ENCODE measurements around the gene ARMC5.
"Not testable (repeated sequence)": the region's sequence is repeated elsewhere in the genome, so short reads cannot be mapped to it uniquely, and the experiment has no call there.

Gene ARMC5
- total RNA-seq = 5.7 to 29.4 (median 11.1) reads per million in 18 experiments

DNA sequence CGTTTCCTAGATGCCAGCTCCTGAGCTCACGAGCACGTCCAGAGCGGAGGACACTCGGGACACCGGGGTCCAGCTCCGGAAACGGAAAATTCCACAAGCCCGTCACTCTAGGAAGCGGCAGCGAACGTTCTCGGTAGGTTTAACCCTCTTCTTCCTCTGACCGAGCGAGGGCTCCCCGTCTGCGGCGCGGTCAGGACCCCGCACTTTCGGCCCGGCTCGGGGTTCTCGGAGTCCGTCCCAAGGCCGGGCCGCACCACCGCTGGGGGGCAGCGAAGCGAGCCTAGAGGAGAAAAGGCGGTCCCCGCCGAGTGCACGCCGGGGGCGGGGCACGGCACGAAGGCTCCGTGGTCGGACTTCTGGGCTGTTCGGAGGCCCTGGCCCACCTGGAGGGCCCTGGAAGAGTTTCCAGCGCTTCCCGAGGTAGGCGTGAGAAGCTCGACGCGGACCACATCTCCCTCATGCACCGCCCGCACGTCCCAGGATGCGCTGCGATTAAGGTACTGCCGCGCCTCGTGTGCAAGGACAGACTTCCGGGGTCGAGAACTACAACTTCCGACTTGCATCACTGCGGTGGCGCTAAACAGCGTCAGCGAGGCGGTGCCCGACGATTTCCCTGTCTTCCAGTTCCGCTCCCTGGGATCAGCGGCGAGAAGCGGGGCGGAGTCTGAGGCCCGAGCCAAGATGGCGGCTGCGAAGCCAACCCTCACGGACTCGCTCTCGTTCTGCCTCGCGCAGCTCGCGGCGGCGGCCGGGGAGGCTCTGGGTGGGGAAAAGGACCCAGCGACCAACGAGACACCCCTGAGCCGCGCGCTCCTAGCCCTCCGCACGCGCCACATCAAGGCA is at the start of gene ARMC5:
Gene ARMC5, plus strand, starts transcription at position 658 of the 843 bp plus-strand sequence. Its CDS starts 24 bp downstream, at position 682.
- peak; percentile 98 to 99 for DNase-seq

GRCh38 chr16:31410082-31410481 is 49.2 kb upstream of the ARMC5 start:
- DNase-seq = no peak

DNA sequence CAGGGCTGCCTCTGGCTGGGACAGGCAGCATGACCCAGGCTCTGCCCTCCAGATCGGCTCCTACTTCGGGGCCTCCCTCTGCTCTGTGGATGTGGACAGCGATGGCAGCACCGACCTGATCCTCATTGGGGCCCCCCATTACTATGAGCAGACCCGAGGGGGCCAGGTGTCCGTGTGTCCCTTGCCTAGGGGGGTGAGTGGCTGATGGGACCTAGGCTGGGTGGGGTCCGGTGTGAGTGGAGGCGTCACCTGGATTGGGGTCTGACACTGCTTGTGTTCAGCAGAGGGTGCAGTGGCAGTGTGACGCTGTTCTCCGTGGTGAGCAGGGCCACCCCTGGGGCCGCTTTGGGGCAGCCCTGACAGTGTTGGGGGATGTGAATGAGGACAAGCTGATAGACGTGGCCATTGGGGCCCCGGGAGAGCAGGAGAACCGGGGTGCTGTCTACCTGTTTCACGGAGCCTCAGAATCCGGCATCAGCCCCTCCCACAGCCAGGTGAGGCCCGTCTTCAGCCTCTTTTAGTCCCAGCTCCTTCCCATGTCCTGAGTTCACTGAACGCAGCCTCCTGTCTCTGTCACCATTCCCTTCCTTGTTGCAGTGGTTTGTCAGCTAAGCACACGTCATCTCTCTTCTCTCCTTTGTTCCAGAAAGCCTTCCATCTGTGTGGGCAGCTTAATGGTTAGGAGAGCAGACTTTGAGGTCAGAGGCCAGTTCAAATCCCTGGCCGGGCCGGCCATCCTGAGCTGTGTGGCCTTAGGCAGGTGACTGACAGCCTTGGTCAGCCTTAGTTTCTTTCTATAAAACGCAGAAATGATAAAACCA is 48.1 kb upstream of the ARMC5 start:
- DNase-seq = no peak

DNA sequence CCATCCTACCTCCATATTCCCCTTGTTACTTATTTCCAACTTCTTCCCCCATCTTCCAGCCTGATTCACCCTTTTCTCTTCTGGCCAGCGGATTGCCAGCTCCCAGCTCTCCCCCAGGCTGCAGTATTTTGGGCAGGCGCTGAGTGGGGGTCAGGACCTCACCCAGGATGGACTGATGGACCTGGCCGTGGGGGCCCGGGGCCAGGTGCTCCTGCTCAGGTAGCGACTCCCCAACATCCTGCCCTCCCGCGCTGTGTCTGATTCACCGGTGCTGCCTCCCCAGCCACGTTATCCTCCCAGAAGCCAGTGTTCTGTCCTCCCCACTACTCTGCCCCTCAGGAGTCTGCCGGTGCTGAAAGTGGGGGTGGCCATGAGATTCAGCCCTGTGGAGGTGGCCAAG is 46.6 kb upstream of the ARMC5 start:
- DNase-seq = no peak

- peak; percentile 36 to 71 for DNase-seq
Observed at GRCh38 chr16:31413381-31413780, 45.9 kb upstream of the ARMC5 start.

DNA sequence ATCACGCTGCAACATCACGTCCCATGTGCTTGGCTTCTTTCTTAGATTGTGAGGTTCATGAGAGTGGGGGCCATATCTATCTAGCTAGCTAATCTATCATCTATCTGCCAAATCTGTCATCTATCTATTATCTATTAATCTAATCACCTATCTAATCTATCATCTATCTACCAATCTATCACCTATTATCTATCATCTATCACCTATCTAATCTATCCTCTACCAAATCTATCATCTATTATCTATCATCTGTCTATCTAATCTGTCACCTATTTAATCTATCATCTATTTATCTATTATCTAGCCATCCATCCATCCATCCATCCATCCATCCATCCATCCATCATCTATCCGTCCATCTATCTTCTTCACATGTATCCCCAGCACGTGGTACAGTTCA is 45.4 kb upstream of the ARMC5 start:
- no peak for DNase-seq

- no peak for DNase-seq
Observed at GRCh38 chr16:31414706-31415105, 44.6 kb upstream of the ARMC5 start.

- DNase-seq = no peak
Observed at GRCh38 chr16:31416371-31416770, 42.9 kb upstream of the ARMC5 start.

DNA sequence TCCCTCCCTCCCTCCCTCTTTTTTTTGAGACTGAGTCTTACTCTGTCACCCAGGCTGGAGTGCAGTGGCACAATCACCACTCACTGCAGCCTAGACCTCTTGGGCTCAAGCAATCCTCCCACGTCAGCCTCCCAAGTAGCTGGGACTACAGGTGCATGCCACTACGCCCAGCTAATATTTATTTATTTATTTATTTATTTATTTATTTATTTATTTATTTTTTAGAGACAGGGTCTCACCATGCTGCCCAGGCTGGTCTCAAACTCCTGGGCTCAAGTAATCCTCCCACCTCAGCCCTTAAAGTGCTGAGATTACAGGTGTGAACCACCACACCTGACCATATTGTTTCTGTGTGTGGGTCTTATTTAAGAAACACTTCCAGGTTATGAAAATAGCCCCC is 42.3 kb upstream of the ARMC5 start:
- not testable (repeated sequence) for DNase-seq

GRCh38 chr16:31417916-31418315 is 41.4 kb upstream of the ARMC5 start:
- DNase-seq = no peak

- no peak for DNase-seq
Observed at GRCh38 chr16:31420037-31420436, 39.3 kb upstream of the ARMC5 start.

DNA sequence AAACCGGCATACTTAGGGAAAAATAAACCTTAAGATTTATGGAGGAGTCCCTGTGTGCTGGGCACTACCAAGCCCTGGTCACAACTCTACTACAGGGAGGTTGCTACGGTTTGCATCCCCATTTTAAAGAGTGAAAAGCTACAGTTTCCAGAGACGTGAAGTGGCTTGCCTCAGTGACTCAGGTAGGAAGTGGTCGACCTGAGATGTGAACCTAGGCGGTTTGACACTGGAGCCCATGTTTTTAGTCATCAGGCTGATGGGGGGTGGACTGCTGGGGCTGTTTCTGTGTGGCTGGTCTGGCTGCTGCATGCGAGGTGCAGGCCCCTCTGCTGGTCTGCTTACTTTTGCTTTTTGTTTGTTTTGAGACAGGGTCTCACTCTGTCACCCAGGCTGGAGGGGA is 37.7 kb upstream of the ARMC5 start:
- DNase-seq = no peak

- DNase-seq = no peak
Observed at GRCh38 chr16:31423241-31423640, 36.1 kb upstream of the ARMC5 start.

DNA sequence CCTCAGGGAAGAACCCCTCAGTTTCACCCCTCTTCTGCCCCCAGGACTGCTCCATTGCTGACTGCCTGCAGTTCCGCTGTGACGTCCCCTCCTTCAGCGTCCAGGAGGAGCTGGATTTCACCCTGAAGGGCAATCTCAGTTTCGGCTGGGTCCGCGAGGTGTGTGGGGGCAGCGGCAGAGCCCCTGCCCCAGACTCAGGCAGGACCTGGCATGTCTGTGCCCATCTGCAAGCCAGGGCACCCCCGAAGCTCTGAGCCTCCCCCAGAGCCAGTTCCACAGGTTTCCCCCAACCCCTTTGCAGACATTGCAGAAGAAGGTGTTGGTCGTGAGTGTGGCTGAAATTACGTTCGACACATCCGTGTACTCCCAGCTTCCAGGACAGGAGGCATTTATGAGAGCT is 35.5 kb upstream of the ARMC5 start:
- DNase-seq = no peak

- DNase-seq = peak; percentile 21 to 73
Observed at GRCh38 chr16:31427441-31428278, 31.6 kb upstream of the ARMC5 start.

DNA sequence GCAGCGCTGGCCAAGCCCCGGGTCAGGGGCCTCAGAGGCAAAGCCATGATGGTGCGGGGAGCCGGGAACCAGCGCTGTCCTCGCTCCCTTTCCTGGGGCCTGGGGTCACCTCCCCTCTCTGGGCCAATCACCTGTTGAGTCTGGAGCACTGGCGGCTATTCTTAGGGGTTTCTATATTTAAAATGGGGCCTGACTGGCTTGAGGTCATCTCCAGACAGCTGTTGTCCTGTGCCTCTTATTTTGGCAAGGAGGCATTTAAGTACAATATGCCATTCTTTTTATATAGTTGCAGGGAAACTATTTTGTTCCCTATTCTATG is 31.1 kb upstream of the ARMC5 start, which contains the start of gene COX6A2:
Gene COX6A2, minus strand, starts transcription at position 82 of the 319 bp plus-strand sequence. Its CDS starts 35 bp downstream, at position 47.
- no peak for DNase-seq

DNA sequence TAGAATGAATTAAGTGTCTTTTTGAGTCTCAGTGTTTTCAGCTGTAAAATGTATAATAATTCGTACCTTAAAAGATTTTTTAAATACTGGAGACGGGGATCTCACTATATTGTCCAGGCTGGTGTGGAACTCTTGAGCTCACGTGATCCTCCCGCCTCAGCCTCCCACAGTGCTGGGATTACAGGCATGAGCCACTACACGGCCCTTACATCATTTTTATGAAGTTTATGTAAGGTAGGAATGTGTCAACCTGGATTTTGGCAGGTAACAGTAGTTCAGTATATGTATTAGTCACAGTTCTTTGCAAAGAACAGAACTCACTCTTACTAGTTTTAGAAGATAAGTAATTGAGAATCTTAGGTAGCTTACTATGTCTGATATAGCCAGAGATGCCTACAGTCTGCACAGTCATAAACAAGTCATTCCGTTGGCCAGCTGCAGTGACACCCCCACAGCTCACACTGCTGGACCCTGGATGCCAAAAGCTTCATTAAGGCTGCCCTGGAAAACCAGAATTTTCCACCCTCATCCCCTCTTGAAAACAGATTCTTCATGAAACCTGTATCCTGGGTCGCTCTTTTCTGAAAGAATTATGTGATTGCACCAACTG is 30.6 kb upstream of the ARMC5 start:
- no peak for DNase-seq

GRCh38 chr16:31429314-31429713 is 30.0 kb upstream of the ARMC5 start:
- DNase-seq = no peak

DNA sequence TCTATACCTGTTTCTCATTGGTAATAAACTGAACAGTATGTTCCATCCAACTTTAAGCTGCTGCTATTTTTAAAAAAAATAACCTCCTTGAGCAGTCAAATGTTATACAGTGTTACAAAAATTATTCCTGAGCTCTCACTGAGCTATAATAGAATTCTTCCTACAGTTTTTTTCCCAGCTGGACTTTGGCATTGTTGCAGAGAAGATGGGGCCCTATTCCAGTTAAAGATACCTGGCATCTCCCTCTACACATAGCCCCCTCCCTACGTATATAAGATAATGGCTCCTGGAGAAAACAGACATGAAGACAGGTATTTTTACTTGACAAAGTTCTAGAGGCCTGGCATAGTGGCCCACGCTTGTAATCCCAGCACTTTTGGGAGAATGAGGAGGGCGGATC is 29.5 kb upstream of the ARMC5 start:
- no peak for DNase-seq

DNA sequence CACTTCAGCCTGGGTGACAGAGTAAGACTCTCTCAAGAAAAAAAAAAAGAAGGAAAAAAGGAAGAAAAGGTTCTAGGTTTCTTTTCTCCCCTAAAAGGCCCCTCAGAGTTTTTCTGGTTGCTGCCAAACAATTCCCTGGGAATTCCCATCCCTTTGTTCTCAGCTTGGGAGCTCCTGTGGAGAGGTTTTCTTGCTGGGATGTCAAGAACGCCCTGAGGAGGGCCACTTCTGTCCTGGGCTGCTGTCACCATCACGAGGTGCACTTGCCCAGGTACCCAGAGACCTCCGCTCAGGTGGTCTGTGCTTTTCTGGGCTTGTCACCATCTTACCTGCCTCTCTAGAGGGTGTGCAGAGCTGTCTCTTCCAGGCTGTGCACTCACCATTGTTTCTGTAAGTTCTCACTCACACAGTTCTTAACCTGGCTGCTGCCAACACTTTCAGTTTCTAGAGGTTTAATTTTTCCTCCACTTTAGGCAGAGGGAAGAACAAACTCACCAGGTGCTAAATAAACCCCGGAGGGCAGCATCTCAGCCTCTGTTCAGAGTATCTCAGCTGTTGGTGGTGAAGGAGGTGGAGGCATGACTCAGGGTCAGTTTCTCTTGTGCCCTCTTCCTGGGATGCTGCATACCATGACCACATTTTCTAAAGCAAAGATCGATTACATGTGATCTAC is 28.8 kb upstream of the ARMC5 start:
- DNase-seq = no peak

DNA sequence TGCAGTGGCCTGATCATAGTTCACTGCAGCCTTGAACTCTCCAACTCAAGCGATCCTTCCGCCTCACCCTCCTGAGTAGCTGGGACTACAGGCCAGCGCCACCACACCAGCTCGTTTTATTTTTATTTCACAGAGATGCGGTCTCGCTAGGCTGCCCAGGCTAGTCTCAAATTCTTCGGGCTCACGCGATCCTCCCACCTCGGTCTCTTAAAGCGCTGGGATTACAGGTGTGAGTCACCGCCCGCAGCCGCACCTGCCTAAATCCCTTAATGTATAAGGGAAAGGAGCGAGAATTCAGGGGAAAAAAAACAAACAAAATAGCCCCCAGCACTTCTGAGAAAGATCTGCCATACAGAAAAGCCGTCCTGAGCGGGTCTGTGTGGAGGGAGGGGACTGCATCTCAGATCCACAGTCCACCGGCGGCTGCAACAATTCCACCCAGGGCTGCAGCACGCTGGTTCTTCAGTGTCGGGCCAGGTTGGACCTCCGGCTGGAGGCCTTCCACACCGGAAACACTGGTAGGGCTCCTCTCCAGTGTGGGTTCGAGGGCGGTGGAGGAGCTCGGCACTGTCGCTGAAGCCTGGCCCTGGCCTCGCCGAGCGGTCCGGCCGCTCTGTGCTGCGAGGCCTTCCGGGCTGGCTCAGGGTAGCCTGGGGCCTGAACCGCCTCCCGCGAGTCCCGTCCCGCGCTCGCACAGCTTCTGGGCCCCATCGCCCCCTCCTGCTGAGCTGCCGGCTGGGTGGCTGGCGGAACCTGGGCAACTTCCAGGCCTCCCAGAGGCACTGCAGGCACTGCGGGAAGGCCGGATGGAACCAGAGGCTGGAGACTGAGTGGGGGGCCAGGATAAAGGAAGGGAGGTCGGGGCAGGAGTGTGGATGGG is 23.7 kb upstream of the ARMC5 start:
- no peak for DNase-seq

Data from inflammatory macrophage (primary cell).